Activated CD8-positive, alpha-beta memory T cell treated with anti-CD3 and anti-CD28 coated beads, Interleukin-2, amount 50 U/mL, for 4 hours (primary cell): ENCODE data around the gene SLC5A12.

Source experiments
- DNase-seq: peaks from one replicate; pipeline ENCODE4 v3.0.0-alpha.2; 2020

Gene SLC5A12

DNA sequence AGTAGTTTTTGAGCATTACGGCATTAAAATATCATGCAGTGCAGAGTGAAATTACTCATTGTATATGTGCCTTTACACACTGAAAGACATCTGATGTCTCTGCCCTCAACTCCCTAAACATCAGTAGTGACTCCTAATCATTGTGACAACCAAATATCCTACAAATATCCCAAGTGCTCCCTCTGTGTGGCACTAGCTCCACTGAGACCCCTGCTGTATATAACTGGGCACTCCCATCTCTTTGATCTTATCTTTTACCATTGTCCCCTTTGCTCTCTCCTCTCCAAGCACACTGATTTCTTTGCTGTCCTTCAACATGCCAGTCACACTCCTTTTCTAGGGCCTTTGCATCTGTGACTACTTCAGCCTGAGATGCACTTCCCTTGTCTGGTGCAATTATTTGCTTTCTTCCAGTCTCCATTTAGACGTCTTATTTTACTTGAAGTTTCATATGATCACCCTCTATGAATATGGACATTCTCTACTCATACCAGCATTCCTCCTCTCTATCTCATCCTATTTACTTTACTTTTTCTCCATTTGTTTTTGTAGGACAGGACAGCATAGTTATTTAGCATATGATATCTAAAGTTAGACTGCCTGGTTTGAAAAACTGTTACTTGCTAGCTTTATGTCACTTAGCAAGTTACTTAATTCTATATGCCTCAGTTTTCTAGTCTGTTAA lies 2.4 kb downstream of the SLC5A12 start:
- DNase-seq = no peak

DNA sequence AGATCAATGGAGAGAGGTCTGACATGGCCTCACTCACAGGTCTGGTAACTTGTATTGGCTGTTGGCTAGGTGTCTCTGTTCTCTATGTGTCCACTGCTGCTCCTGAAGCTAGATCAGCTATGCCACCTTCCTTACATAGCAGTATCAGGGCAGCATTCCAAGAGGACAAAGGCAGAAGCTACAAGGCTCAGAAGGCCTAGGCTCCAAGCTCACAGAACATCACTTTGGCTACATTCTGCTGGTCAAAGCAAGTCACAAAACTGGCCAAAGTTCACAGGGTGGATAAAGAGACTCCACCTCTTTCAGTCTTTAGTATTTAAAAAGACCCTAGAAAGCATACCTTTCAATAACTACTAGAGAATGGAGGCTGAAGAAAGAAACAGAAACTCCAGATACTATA lies 4.1 kb downstream of the SLC5A12 start:
- no peak for DNase-seq

DNA sequence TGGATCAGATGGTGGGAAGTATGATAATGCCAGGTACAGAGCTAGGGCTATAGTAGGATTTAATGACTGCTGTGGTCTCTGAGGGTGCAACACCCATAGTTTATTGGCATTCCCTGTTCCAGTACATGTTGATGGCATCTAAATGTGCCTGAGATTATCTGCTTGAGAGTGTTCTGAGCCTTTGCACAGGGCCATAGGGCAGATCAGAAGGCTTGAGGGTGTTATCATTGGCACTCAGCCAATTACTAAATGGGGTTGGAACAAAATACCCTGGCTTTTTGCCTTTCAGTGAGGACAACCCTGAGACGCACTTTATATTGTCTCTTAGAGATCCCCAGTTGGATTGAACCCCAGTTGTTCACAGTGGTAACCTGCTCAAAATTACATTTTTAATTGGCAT lies 6.7 kb downstream of the SLC5A12 start:
- DNase-seq = no peak

DNA sequence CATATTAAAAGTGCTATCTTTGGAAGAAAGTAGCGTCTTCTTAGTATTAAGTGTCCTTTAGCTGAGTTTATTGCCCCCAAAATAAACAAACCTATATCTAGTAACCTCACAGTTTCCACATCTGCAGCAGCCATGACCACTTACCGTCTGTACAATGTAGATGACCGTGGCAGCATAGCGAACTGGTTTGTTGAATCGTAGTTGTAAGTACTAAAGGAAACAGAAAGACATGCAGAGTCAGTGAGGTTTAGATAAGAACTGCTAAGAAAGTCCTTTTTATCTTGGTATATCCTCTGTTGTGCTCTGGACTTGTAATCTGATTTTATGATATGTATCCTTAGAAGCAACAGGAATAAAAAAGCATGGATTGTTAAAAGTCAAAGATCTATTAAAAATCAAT lies 9.4 kb downstream of the SLC5A12 start:
- DNase-seq = no peak

DNA sequence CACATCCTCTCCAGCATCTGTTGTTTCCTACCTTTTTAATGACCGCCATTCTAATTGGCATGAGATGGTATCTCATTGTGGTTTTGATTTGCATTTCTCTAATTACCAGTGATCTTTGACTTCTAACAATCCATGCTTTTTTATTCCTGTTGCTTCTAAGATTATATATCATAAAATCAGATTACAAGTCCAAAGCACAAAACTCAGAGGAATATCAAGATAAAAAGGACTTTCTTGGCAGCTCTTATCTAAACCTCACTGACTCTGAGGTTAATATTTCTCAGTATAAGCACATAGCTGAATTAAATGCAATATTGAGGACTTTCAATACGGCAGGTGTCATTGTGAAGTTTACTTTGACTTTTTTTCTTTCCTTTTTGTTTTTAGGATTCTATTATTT lies 11.4 kb downstream of the SLC5A12 start:
- no peak for DNase-seq

DNA sequence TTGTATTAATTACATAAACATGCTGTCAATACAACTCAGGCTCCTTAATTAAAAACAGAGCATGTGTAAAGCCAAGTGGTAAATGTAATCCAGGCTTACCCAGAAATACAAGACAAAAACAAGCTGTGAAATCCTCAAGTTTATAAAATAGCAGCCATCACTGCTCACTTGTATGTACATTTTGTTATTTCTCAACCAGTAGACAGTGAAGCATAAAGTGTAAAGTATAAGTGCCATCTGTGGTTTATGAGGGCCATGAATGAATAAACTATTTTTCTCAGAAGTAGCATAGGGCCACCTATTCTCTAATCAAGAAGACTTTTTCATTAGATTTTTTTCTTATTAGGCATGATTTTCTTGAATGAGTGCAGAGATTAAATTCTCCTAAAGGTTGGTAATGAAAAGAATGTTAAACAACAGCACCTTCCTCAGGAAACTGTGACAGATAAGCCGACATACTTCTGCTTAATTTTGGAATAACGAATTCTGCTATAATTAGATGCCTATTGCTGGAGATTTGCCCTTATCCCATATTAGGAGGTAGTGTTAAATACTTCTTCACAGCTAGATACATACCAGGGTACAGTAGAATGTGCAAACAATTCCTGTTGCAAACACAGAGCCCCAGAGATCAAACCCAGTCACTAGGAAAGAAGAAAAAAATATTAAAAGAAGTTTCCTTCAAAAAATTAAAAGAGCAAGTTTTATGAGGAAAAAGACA lies 13.0 kb downstream of the SLC5A12 start:
- DNase-seq = no peak

DNA sequence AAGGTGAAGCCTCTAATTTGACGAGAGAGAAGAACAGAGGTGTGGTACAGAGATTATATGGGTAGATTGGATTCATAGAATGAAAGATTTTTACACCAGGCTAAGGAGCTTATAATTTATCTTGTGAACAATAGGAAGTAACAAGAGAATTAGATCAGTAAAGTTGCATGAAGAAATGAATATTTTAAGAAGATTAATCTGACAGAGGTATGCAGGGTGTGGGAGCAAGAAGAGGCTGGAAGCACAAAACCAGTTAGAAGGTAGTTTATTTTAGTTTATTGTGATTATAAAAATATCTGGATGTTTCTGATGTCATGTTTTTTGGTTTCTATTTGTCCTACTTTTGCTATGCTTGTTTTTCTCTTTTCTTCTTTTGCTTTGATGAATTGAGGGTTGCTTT lies 15.7 kb downstream of the SLC5A12 start:
- DNase-seq = no peak

DNA sequence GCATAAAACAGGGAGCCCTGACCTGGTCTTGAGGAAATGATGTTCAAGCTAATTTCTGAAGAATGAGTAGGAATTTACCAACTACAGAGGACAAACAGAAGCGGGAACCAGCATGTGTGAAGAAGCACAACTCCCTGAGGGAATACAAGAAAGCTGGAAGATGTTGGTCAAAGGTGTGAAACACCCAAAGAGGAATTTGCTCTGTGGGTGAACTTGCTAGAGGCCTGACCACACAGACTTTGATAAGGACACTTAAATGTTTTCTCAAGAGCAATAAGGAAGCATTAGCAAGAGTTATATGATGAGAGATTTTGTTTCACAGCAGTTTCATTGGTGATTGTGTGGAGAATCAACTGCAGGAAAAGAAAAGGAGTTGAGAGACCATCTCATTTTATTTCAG lies 17.6 kb downstream of the SLC5A12 start:
- no peak for DNase-seq

DNA sequence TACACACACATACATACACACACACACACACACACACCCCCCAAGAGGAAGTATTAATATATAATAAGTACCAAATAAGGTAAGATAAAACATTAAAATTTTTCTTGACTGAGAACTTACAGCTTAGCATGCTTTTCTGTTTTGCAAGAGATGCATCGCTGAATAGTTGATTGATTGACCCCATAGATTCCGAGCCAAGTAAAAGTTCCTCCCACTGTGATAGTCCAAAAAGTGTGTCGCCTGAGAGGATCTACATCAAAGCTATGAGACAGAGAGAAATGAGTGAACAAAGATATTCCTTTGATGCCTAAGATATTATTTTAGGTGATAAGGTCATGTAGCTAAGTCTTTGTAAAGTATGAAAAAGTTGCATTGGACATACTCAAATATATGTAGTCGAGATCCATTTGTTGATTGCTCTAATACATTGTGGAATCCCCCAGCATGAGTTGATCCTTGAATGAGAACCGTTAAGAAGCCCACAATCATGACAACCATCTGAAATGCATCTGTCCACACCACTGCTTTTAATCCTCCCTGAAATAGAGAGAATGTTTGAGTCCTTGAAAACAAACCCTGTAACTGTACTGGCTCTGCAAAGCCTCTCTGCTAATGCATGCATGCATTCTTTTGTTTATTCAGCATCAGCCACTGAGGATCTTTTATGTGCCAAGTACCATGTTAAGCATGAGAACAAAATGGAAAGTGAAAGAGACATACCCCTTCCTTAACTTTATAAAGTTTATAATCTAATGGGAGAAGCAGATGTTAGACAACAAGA lies 18.3 kb downstream of the SLC5A12 start:
- no peak for DNase-seq

DNA sequence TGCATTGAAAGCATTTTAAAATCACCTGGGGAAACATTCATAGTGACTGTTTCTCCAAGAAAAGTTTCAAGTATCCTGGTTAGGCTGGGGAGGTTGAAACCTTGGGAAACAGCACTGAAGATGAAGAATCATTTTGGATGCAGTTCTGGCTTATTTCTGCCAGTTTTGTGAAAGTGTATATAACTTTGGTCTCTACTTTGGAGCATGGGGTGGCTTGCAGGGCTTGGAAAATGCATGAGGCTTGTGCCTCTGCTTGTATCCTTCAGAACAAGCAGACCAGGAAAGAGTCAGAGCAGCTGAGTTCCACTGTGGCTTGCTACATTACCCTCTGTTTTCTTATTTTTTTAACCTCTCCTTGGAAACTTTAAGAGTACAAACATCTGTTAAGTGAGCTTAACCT lies 19.5 kb downstream of the SLC5A12 start:
- DNase-seq = no peak

DNA sequence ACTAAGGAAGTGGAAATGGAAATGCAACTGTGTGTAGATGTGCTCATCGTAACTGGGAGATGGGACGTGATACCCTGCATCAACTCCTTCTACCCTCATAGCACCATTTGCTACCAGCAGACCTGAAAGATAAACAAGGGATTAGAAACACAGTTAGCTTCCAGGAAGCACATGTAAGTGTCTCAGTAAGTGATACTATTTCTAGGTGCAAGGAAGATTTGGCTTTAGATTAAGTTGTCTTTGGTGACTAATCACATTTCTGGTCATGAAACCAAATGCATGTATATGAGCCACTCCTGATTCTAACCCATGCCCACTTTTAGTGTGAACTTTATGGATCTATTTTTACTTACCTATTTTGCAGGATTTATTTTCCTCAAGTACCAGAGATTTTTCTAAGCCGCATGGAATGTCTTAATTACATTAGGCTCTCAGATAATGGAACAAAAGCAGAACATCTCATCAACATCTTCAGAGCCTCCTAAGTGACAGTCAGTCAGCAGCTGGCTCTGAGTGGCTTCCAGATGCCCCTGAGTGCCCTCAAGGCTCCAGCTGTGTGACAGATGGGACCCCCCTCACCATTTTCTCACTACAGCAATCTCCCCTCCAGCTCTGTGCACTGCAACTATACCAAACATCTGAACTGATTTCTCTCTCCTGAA lies 21.2 kb downstream of the SLC5A12 start:
- DNase-seq = no peak

DNA sequence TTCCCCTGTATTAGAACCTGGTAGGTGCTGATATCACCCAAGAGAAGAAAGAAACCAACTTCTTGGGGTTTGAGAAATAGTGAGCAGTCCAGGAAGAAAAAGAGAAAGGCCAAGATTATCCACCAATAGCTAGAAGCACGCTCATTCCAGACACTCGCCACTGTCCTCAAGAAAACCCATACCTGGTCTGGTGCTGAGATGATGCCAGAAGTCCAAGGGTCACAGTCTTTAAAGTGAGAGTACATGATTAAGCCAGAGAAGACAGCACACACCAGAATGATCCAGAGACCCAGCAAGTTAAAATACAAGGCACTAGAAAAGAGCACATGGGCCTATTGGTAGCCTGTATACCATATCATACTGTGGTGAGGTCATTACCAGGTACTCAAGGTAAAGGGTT lies 23.6 kb downstream of the SLC5A12 start:
- no peak for DNase-seq

DNA sequence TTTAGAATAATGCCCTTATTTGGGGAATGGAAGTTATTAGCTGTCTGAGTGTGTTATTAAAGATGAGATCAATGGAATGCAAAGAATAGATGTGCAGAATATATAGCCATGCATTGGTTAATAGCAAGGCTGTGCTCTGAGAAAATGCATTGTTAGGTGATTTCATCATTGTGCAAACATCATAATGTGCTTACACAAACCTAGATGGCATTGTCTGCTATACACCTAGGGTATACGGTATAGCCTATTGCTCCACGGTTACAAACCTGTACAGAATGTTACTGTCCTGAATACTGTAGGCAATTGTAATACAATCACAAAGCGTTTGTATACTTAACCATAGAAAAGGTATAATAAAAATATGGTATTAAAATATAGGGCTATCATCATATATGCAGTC lies 25.5 kb downstream of the SLC5A12 start:
- DNase-seq = no peak

DNA sequence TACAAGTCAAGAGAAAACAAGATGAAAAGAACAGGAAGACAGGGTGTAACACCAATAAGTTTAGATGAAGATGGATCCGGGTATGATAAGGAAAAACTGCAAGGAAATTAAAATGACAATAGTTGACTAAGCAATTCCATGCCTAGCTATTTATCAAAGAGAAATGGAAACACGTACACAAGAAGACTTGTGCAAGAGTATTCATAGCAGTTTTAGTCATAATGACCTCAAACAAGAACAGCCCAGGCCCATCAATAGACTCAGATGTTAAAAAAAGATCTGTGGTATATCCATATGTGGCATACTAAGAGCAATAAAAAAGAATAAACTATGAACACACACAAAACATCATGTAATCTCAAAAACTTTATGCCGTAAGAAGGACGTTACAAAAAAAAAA lies 33.2 kb downstream of the SLC5A12 start:
- no peak for DNase-seq

DNA sequence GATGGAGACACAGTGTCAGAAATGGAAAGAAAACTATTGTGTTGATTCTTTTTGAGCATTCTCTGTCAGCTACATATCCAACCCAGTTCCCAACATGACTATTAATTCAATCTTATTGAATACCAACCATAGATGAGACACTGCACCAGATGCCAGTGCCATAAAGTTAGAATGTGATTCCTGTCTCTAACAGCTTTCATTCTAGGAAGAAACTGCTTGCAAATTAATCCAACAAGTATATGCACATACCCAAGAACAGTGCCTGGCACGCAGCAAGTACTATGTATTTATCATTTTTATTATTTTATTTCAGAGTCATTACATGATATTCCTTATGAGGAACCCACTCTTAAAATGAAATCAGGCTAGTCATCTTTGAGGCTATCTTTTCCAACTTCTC lies 34.5 kb downstream of the SLC5A12 start:
- no peak for DNase-seq

DNA sequence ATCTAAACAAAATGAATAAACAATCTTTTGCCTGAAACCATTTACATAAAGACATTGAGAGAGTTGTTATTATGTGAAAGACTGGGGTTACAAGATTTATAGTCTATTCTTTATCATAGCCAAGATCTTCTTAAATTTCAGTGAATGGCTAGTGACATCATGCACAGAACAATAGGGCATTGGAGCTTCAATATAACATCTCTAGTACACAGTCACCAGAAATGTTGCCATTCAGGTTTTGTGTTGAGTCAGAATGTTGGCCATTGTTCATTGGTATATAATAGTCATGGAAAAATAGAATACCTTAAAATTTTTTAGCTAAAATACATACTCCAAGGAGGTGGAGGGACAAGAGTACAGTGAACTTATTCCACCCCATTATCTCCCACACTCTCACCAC lies 44.3 kb downstream of the SLC5A12 start:
- no peak for DNase-seq

DNA sequence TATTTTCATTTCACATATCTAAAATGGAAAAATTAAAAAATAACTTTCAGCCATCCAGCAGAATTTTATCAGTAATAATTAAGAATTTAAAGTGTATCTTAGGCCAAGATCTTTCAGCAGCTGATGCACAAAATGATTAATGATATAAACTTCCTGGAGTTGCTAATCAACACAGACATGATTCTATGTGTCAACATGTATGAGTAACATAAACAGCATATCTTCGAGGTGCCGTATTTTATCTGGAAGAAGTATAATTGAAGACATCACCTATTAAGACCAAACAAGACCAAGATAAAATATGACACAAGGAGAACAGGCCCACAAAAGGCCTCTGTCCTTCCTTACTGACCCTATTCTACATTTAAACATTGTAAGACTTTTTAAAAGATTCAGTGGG lies 45.2 kb downstream of the SLC5A12 start:
- DNase-seq = no peak

DNA sequence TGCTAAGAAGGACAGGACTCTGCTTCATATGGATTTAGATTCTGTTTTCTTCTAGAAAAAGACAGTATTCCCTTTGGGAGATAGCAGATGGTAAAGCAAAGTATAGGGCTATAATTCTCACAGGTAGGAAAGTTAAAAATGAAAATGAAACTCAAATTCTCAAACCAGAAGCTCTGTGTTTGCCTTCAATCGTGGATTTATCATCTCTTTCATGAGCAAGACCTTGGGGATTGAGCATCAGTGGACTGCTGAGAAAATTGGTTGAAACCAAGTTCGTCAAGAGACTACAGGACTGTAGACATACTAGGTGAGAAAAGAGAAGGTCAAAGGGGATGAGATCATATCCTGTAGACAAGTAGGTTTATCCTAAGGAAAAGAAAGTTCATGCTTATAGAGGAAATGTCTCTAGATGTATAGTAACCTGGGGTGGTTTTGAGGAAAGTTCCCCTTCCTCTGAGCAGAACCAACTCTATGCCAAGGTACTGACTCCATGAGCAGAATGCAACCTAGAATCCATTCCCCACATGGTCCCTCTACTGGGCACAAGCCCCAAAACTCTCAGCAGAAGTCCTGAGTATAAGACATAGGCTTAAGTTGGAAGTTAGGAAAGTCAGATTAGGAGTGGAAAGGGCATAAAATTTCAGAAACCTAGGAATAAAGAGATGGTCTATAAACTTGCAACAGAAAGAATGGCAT lies 46.5 kb downstream of the SLC5A12 start:
- no peak for DNase-seq

DNA sequence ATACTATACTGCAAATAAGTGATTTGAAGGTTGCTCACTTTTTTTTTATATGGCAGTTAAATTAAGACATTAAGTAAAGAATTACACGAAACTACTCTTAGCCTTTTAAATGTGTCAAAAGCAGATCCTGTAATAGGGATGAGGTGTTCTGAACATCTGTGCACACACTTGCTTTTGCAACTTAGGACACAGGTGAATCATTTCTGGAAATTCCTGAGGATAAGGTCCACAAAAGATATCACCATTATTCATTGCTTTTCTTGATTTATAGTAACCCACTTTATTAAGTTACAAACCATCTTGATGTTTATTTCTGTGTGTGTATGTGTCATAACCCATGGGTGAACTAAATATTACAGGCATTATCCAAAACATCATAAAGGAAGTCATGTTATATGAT lies 55.9 kb downstream of the SLC5A12 start:
- no peak for DNase-seq

DNA sequence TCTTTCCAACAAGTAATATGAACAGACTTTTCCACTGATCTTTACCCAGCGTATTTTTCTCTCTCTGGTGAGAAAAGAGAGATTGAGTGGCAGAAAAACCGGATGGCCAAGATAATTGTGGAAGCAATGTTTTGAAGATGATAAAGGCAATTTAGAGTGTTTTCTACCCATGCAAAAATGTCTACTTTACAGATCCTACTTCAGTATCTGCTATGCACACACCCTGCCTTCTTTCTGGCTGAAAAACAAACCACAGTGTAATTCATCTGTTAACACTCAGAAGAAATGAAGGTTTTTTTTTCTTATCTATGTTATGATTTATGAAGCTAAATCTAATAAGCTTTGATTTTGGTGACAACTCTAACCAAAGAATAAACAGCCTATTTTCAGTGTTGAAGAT lies 56.8 kb downstream of the SLC5A12 start:
- DNase-seq = no peak

DNA sequence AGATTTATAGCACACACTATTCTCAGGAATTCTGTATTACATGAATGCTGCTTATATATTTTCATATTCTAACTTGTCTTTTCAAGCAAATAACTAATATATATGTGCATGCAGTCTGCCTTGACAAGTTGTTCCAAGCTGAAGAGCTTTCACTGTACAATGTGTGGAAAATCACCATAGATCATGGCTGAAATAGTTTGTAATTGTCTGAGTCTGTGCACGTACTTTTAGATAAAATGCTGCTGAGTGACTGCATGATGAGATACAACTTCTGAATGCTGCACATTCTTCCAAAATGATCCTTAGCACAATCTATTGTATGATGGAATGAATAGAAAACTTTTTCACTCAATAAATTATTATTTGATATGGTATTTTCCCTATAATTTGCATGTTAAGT lies 58.9 kb downstream of the SLC5A12 start:
- no peak for DNase-seq

DNA sequence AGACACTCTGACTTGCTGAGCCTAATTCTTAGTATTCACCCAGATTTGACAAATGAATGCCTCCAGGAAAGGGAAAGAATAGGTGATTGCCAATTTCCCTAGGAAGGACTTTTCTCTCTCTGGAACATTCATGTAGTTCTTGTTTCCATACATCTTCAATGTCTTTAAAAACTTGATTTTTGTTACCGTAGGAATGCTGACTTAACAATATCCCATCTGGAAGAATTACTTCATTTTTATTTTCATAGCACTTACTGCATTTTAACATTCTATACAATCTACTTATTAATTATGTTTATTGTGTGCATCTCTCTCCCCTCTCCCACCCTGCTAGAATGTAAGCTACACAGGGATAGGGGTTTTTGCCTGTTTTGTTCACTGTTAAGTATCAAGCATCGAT lies 66.6 kb downstream of the SLC5A12 start:
- DNase-seq = no peak

DNA sequence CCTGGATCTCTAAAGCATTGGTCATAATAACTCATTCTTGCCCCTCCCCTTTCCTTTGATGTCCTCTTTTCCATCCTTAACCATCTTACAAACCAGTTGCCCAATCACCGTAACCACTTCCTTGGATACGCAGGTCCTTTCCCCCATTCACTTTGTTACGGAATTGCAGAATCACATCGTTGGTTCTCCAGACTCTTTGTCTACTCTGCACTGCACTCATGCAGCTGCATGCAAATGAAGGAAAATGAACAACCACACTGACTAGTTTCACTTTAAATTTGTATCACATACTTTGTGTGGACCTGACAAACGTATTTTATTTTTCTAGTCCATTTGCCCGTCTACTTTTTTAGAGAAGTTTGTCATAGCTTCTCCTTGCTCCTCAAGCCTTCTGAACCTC lies 69.9 kb downstream of the SLC5A12 start:
- no peak for DNase-seq
